ENCODE results near the gene ITGAV. TPM values are rescaled to one million over a fixed set of nuclear protein-coding genes. Genes with fewer than 3 reads are reported as not detected.

ITGAV gene
- total RNA-seq, 1 donor from 2014 or later, result 139 TPM

- intact Hi-C loops (cut with DNase I), result no loop called here
- no peak for DNase-seq (ENCODE audit: missing footprints)
Observed at GRCh38 chr2:186696804-186697203, 106.9 kb downstream of the ITGAV start.

GRCh38 chr2:186697536-186697935 is 107.7 kb downstream of the ITGAV start:
- intact Hi-C loops (cut with DNase I), result no loop called here
- DNase-seq (ENCODE audit: missing footprints) (no peak), ATAC-seq (no peak)

More at GRCh38 chr2:186696804-186697203, 106.9 kb downstream of the ITGAV start:
- no peak for ATAC-seq

GRCh38 chr2:186699742-186700141 is 109.9 kb downstream of the ITGAV start:
- no peak for DNase-seq (ENCODE audit: missing footprints)
- no peak for ATAC-seq
- intact Hi-C loops (cut with DNase I), result no loop called here

- intact Hi-C loops (cut with DNase I), result no loop called here
- ATAC-seq, result no peak
- DNase-seq (ENCODE audit: missing footprints), result no peak
Observed at GRCh38 chr2:186702006-186702405, 112.2 kb downstream of the ITGAV start.

- ATAC-seq, result no peak
- intact Hi-C loops (cut with DNase I), result no loop called here
- DNase-seq (ENCODE audit: missing footprints), result no peak
Observed at GRCh38 chr2:186702501-186702900, 112.6 kb downstream of the ITGAV start.

GRCh38 chr2:186704897-186705296 is 115.0 kb downstream of the ITGAV start:
- intact Hi-C loops (cut with DNase I), result no loop called here
- DNase-seq (ENCODE audit: missing footprints) (no peak), ATAC-seq (no peak)

GRCh38 chr2:186709529-186710450 is 119.9 kb downstream of the ITGAV start:
- ATAC-seq, result no peak
- intact Hi-C loops (cut with DNase I), result no loop called here
- no peak for DNase-seq (ENCODE audit: missing footprints)

- intact Hi-C loops (cut with DNase I), result no loop called here
- no peak for ATAC-seq
- DNase-seq (ENCODE audit: missing footprints), result no peak
Observed at GRCh38 chr2:186713691-186714090, 123.8 kb downstream of the ITGAV start.

GRCh38 chr2:186714611-186715010 is 124.8 kb downstream of the ITGAV start:
- intact Hi-C loops (cut with DNase I), result no loop called here
- ATAC-seq (no peak), DNase-seq (ENCODE audit: missing footprints) (no peak)

GRCh38 chr2:186716004-186716403 is 126.1 kb downstream of the ITGAV start:
- ATAC-seq, result no peak
- intact Hi-C loops (cut with DNase I), result no loop called here
- DNase-seq (ENCODE audit: missing footprints), result no peak

GRCh38 chr2:186716899-186717298 is 127.0 kb downstream of the ITGAV start:
- no peak for ATAC-seq
- no peak for DNase-seq (ENCODE audit: missing footprints)
- intact Hi-C loops (cut with DNase I), result no loop called here

- ATAC-seq (no peak), DNase-seq (ENCODE audit: missing footprints) (no peak)
- intact Hi-C loops (cut with DNase I), result no loop called here
Observed at GRCh38 chr2:186717320-186718007, 127.6 kb downstream of the ITGAV start.

GRCh38 chr2:186718122-186718521 is 128.3 kb downstream of the ITGAV start:
- intact Hi-C loops (cut with DNase I), result no loop called here
- no peak for ATAC-seq
- DNase-seq (ENCODE audit: missing footprints), result no peak

- DNase-seq (ENCODE audit: missing footprints) (no peak), ATAC-seq (no peak)
- intact Hi-C loops (cut with DNase I), result no loop called here
Observed at GRCh38 chr2:186718903-186719302, 129.0 kb downstream of the ITGAV start.

GRCh38 chr2:186721956-186722355 is 132.1 kb downstream of the ITGAV start:
- DNase-seq (ENCODE audit: missing footprints) (no peak), ATAC-seq (no peak)
- intact Hi-C loops (cut with DNase I), result no loop called here

GRCh38 chr2:186724736-186725135 is 134.9 kb downstream of the ITGAV start:
- intact Hi-C loops (cut with DNase I), result no loop called here
- no peak for ATAC-seq
- DNase-seq (ENCODE audit: missing footprints), result no peak

GRCh38 chr2:186725783-186726182 is 135.9 kb downstream of the ITGAV start:
- DNase-seq (ENCODE audit: missing footprints) (no peak), ATAC-seq (no peak)
- intact Hi-C loops (cut with DNase I), result no loop called here

GRCh38 chr2:186726938-186727337 is 137.1 kb downstream of the ITGAV start:
- intact Hi-C loops (cut with DNase I), result no loop called here
- DNase-seq (ENCODE audit: missing footprints), result no peak
- ATAC-seq, result no peak

- no peak for DNase-seq (ENCODE audit: missing footprints)
- intact Hi-C loops (cut with DNase I), result no loop called here
- no peak for ATAC-seq
Observed at GRCh38 chr2:186728631-186729030, 138.8 kb downstream of the ITGAV start.

Data from Right ventricle myocardium inferior (tissue), 1 donor.